H9 (cell line): ENCODE data around the gene GTF3C5. TPM values are rescaled to one million over a fixed set of nuclear protein-coding genes. Genes with fewer than 3 reads are reported as not detected.

Source experiments
- DNase-seq: peaks from one replicate; pipeline ENCODE4 v3.0.0-alpha.2; 2017
- H2AFZ ChIP-seq: one replicate; pipeline ENCODE4 v1.6.1; 2013; ENCODE audit warnings: mild to moderate bottlenecking, low read length, control low read depth, moderate library complexity
- H2AK5ac ChIP-seq: 2 replicates; pipeline ENCODE4 v1.6.1; 2013; ENCODE audit warnings: low read length, control low read depth, mixed read lengths; ENCODE audit not compliant: insufficient read length
- H2BK120ac ChIP-seq: one replicate; pipeline ENCODE4 v1.6.1; 2013; ENCODE audit warnings: low read depth, mild to moderate bottlenecking, low read length, control low read depth, inconsistent platforms; ENCODE audit not compliant: poor library complexity, severe bottlenecking
- H2BK12ac ChIP-seq: 2 replicates; pipeline ENCODE4 v1.6.1; 2013; ENCODE audit warnings: low read length, control low read depth, mixed read lengths, low read depth; ENCODE audit not compliant: insufficient read length
- H2BK15ac ChIP-seq: 2 replicates; pipeline ENCODE4 v1.6.1; 2013; ENCODE audit warnings: low read depth, low read length, control low read depth
- H2BK20ac ChIP-seq: one replicate; pipeline ENCODE4 v1.6.1; 2013; ENCODE audit warnings: low read depth, mild to moderate bottlenecking, low read length, control low read depth, inconsistent platforms; ENCODE audit not compliant: poor library complexity, severe bottlenecking
- H2BK5ac ChIP-seq: 2 replicates; pipeline ENCODE4 v1.6.1; 2013; ENCODE audit warnings: low read length, control low read depth, mixed read lengths; ENCODE audit not compliant: insufficient read length
- H3K14ac ChIP-seq: 2 replicates; pipeline ENCODE4 v1.6.1; 2013; ENCODE audit warnings: low read length, control low read depth; ENCODE audit not compliant: insufficient read depth
- H3K18ac ChIP-seq: 2 replicates; pipeline ENCODE4 v1.6.1; 2013; ENCODE audit warnings: low read depth, mild to moderate bottlenecking, mixed read lengths, low read length, control low read depth; ENCODE audit not compliant: insufficient read length
- H3K23ac ChIP-seq: 2 replicates; pipeline ENCODE4 v1.6.1; 2013; ENCODE audit warnings: low read length, control low read depth, mixed read lengths, low read depth; ENCODE audit not compliant: insufficient read length
- H3K23me2 ChIP-seq: 2 replicates; pipeline ENCODE4 v1.6.1; 2013; ENCODE audit warnings: low read depth, mild to moderate bottlenecking, mixed read lengths, low read length, control low read depth; ENCODE audit not compliant: insufficient read length, poor library complexity, severe bottlenecking
- H3K27ac ChIP-seq: 2 replicates; pipeline ENCODE4 v1.5.1; 2013; ENCODE audit warnings: low read length, control low read depth, mixed read lengths, low read depth; ENCODE audit not compliant: insufficient read length
- H3K27me3 ChIP-seq: 2 replicates; pipeline ENCODE4 v1.6.1; 2013; ENCODE audit warnings: low read length, control low read depth, inconsistent platforms; ENCODE audit not compliant: insufficient read depth
- H3K4ac ChIP-seq: 2 replicates; pipeline ENCODE4 v1.6.1; 2013; ENCODE audit warnings: low read depth, mild to moderate bottlenecking, control low read depth, inconsistent platforms, low read length, moderate library complexity
- H3K4me1 ChIP-seq: 2 replicates; pipeline ENCODE4 v1.6.1; 2013; ENCODE audit warnings: low read length, control low read depth, inconsistent platforms; ENCODE audit not compliant: insufficient read depth
- H3K4me2 ChIP-seq: 2 replicates; pipeline ENCODE4 v1.6.1; 2013; ENCODE audit warnings: low read length, control low read depth, mixed read lengths; ENCODE audit not compliant: insufficient read length, insufficient read depth
- H3K56ac ChIP-seq: 2 replicates; pipeline ENCODE4 v1.6.1; 2013; ENCODE audit warnings: low read depth, mild to moderate bottlenecking, mixed read lengths, low read length, control low read depth; ENCODE audit not compliant: insufficient read length
- H3K79me1 ChIP-seq: 2 replicates; pipeline ENCODE4 v1.6.1; 2013; ENCODE audit warnings: low read depth, mild to moderate bottlenecking, moderate library complexity, low read length, control low read depth, inconsistent platforms; ENCODE audit not compliant: insufficient read depth, poor library complexity, severe bottlenecking
- H3K79me2 ChIP-seq: 2 replicates; pipeline ENCODE4 v1.6.1; 2013; ENCODE audit warnings: low read length, control low read depth, inconsistent platforms; ENCODE audit not compliant: insufficient read depth
- H3K9ac ChIP-seq: 2 replicates; pipeline ENCODE4 v1.6.1; 2013; ENCODE audit warnings: low read length, control low read depth, mixed read lengths; ENCODE audit not compliant: insufficient read length; ENCODE audit errors: extremely low read depth
- H3K9me3 ChIP-seq: one replicate; pipeline ENCODE4 v1.6.1; 2013; ENCODE audit warnings: low read depth, low read length, inconsistent platforms; ENCODE audit not compliant: control insufficient read depth
- H3T11ph ChIP-seq: one replicate; pipeline ENCODE4 v1.6.1; 2013; ENCODE audit warnings: mild to moderate bottlenecking, low read length, control low read depth, inconsistent platforms
- H4K20me1 ChIP-seq: one replicate; pipeline ENCODE4 v1.6.1; 2013; ENCODE audit not compliant: control insufficient read depth, insufficient read length, insufficient read depth
- H4K5ac ChIP-seq: 2 replicates; pipeline ENCODE4 v1.6.1; 2013; ENCODE audit warnings: low read depth, mild to moderate bottlenecking, mixed read lengths, low read length, control low read depth; ENCODE audit not compliant: insufficient read length
- H4K8ac ChIP-seq: replicated peaks from 2 replicates; pipeline ENCODE4 v1.6.1; 2013; ENCODE audit warnings: low read length, control low read depth, mixed read lengths, low read depth; ENCODE audit not compliant: insufficient read length
- H4K91ac ChIP-seq: 2 replicates; pipeline ENCODE4 v1.6.1; 2013; ENCODE audit warnings: low read depth, mild to moderate bottlenecking, moderate library complexity, mixed read lengths, low read length, control low read depth; ENCODE audit not compliant: insufficient read length
- H3K27ac Mint-ChIP-seq, 3 experiments: 2 replicates in 2 of 3; 3 replicates in 1 of 3; pipeline ENCODE4 v1.8.0; 2020 to 2021; ENCODE audit warnings: mixed read lengths in 3 of 3, mild to moderate bottlenecking in 1 of 3, moderate library complexity in 1 of 3
- H3K27me3 Mint-ChIP-seq: 2 replicates; pipeline ENCODE4 v1.8.0; 2021; ENCODE audit warnings: low read depth, mild to moderate bottlenecking, moderate library complexity, mixed read lengths
- H3K36me3 Mint-ChIP-seq, 3 experiments: 2 replicates in 2 of 3; 3 replicates in 1 of 3; pipeline ENCODE4 v1.8.0; 2020 to 2021; ENCODE audit warnings: low read depth in 3 of 3, mixed read lengths in 3 of 3; ENCODE audit not compliant: insufficient read depth in 1 of 3
- H3K4me1 Mint-ChIP-seq, 2 experiments: 2 replicates each; pipeline ENCODE4 v1.8.0; 2020; ENCODE audit warnings: mixed read lengths in 2 of 2
- H3K4me3 Mint-ChIP-seq, 2 experiments: 2 replicates in 1 of 2; 3 replicates in 1 of 2; pipeline ENCODE4 v1.8.0; 2020 to 2021; ENCODE audit warnings: mild to moderate bottlenecking in 2 of 2, mixed read lengths in 2 of 2, moderate library complexity in 1 of 2
- H3K9me3 Mint-ChIP-seq, 2 experiments: 2 replicates in 1 of 2; 3 replicates in 1 of 2; pipeline ENCODE4 v1.8.0; 2020; ENCODE audit warnings: mild to moderate bottlenecking in 2 of 2, mixed read lengths in 2 of 2, moderate library complexity in 1 of 2
- CTCF ChIP-seq: fragments of 200-600 bp; sonication (generic); conservative IDR thresholded peaks from 3 replicates; pipeline ENCODE4 v1.8.0; 2021; ENCODE audit warnings: antibody characterized with exemption, mild to moderate bottlenecking
- WGBS: extraction: QIAGEN DNeasy Blood & Tissue Kit; methylation state at CpG from one replicate; pipeline ENCODE4 v1.1.7; 2013; ENCODE audit warnings: missing lambda C conversion rate, low lambda C conversion rate, mixed read lengths; ENCODE audit not compliant: insufficient read length; ENCODE audit errors: extremely low coverage; 5-methylcytosine and 5-hydroxymethylcytosine counted together
- total RNA-seq: library from RNA; stranded (reverse); gene quantifications from 2 replicates; pipeline ENCODE4 v1.2.1, GENCODE V29; 2021

Gene GTF3C5
- total RNA-seq, 1 experiment from 2014 or later = 88.9 TPM

DNA sequence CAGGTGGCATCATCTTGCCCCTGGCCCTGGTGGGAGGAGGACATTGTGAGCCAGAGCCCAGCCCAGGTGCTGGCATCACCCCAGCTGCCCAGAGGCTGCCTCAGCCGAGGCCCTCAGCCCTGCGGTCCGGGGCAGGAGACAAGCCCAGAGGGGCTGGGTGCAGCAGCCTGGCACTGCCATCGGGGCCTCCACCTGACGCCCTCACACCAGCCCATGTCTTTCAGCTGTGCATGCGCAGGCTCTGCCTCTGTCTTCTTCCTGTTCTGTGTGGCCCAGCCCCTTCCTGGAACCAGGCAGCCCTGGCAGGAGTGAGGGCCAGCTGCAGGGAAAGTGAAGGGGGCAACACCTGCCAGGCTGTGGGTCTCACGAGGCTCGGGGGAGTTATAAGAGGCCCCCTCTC lies 26.2 kb downstream of the GTF3C5 start:
- Histone ChIP-seq H3K4ac (no peak overlapping the region), H4K20me1 (peaks cover 3% of the 10 kb centered on the region), H3K18ac (no peak overlapping the region), H2BK15ac (no peak overlapping the region), H3T11ph (no peak overlapping the region), H3K23me2 (no peaks in the 10 kb centered on the region), H2BK20ac (no peak overlapping the region), H4K5ac (no peak overlapping the region), H4K8ac (no peak overlapping the region), H3K4me2 (no peak overlapping the region), H2BK12ac (no peak overlapping the region), H3K79me1 (no peaks in the 10 kb centered on the region), H2AK5ac (no peak overlapping the region), H3K23ac (no peak overlapping the region), H3K9ac (no peak overlapping the region), H3K56ac (no peak overlapping the region), H2BK5ac (no peak overlapping the region), H3K79me2 (no peaks in the 10 kb centered on the region), H4K91ac (no peak overlapping the region), H3K4me1 (peaks cover 2% of the 10 kb centered on the region; the same call in 1 of the 2 replicates), H2BK120ac (no peak overlapping the region), H3K9me3 (no peaks in the 10 kb centered on the region), H2AFZ (no peak overlapping the region), H3K14ac (no peak overlapping the region), H3K27me3 (no peaks in the 10 kb centered on the region), H3K27ac (no peak overlapping the region)
- DNase-seq = no peak
- Mint-ChIP-seq H3K27ac (no peak overlapping the region), H3K9me3 (no peaks in the 10 kb centered on the region; a peak in 1 of 5 replicates), H3K36me3 (peaks cover 27 to 56% (median 50%) of the 10 kb centered on the region in 3 experiments; a peak in 6 of 7 replicates), H3K27me3 (no peaks in the 10 kb centered on the region), H3K4me3 (no peak overlapping the region), H3K4me1 (peaks cover 26% of the 10 kb centered on the region in 2 experiments)
- WGBS = no CpG with 5 or more reads among the region's 8 CpGs
- TF ChIP-seq CTCF = no peak
